Brain pericyte (primary cell): ENCODE results near the gene CAMTA1.
"Not testable (repeated sequence)": the region's sequence is repeated elsewhere in the genome, so short reads cannot be mapped to it uniquely, and the experiment has no call there.

Experiments used
- DNase-seq: peaks from one replicate; pipeline ENCODE4 v3.0.0-alpha.2; 2012; ENCODE audit warnings: low read depth, low spot score

CAMTA1 gene

DNA sequence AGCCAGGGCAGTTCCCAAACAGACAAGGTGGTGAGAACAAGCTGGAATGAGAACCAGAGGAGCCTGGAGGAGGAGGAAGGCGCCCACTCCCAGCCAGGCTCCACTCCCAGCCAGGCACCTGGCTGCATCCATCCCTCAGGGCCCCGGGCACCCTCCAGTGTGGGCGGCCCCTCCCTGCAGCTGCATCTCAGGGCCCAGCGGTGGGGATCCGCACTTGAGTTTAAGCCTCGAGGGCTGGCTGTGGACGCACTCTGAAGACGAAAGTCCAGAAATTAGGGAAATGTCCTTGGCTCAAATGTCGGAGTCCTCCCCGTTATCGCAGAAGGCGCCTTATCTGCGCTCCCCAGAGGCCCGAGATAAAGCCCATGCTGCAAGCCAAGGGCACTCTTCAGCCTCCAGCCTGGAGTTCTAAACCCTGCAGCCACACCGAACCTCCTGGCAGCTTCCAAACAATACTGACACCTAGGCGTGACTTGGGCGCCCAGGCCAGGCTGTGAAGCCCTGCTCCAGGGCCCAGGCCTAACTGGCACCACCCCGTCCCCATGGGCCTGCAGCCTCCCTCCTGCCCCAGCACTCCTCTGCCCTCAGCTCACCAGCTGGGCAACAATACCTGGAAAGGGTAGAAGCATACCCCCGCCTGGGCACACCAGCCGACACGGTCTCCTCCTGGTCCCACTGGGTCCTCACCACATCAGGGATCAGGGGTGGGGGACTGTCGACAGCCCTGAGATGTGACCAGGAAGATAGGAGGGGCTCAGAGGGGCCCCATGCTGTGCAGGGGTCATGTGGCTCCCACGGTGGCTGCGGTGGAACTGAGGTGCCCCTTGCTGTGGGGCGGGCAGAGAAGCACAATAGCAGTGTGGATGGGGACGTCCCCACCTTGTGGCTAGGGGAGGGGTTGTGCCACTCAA lies 801.0 kb downstream of the CAMTA1 start:
- no peak for DNase-seq

DNA sequence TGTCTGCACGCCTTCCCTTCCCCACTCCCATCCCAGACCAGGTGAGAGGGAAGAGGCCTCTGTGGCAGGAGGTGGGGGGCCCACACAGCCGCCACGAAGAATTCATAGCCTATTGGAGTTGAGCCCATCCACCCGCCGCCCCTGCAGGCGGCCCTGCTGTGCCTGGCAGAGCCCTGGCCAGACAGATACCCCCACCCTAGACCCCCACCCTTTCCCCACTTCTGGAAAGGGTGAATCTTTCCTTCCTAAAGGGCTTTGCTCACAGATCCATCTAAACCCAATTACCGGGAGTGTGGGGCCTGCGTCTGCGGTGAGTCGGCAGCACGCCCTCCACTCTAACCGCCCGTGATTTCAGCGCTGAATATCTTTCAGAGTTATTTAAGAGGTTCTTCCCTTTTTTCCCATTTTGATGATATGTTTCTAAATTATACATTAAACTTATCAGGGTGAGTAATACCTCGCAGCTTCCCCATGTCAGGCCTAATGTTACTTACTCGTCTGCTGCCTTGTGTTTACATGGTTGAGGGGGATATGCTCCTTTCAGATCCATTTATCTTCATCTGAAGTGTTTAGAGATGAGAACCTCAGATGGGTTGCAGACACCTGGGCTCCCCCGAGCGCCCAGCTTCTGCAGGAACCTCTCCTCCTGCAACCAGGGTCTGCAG lies 802.0 kb downstream of the CAMTA1 start:
- no peak for DNase-seq

DNA sequence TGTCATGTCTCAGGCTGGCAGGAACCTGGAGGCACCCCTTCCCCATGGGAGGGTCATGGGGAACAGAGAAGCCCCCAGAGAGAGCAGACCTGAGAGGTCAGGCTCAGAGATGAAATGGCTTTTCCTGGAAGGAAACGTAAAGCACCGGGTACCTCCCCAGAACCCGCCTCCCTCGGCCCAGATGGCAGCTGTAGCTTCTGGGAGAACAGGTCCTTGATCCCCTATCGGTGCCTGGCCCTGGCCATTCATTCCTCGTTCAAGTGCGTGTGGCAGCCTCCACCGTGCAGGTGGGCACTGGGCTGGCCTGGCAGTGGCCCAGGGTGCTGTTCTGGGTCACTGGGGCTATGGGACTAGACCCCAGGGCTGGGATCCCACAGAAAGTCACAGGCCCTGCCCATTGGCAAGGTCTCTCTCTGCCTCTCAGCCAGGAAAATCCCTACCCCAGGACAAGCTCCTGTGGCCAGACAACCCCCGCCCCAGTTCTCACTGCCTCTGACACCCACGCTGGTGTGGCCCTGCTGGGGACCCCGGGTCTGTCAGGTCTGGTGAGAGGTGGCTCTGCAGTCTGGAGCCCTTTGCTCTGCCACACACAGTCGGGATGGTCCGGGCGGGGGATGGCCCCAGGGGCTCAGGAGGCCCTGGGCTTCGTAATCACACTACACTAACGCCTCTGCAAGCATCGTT lies 802.7 kb downstream of the CAMTA1 start:
- no peak for DNase-seq

DNA sequence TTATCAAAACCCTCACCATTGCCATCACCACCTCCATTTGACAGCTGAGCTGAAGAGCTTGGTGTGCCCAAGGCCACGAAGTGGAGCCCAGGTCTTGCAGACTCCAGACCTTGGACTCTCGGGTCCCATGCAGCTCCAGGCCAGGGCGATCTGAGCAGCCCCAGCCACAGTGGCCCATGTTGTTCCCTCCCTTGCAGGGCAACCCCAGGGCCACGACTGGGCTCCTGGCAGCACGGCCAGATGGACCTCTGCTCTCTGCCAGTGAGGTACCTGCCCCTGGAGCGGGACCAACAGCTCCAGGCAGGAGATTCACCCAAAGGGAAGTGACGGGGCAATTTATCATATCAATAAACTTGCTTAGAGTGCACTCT lies 803.2 kb downstream of the CAMTA1 start:
- DNase-seq = no peak

DNA sequence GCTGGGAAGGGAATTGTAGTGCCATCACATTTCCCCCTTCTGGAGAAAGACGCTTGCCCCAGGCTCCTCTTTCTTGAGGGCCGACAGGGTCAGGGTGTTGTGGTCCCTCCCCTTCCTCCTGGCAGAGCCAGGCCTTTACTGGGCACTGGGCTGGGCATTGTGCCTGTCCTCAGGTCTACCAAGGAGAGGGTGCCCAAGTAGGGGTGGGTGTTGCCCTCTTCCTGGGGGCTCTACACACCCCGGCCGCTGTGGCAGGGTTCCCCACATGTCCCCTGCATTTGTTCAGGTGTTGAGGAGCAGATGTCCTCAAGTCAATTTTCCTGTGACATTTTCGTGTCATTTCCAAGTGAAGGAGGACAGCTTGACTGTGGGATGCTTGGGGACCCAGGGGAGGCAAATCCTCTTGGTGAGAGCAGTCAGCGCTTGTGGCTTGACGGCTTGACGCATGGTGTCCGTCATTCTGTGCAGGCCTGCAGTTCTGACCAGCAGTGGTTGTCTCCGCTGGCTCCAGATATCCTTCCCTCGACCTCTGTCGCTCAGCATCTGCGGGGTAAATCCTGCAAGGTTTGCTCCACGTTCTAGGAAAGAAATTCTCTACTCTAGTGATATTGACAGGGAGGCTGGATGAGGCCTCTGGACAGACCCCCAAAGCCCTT lies 804.0 kb downstream of the CAMTA1 start:
- no peak for DNase-seq

DNA sequence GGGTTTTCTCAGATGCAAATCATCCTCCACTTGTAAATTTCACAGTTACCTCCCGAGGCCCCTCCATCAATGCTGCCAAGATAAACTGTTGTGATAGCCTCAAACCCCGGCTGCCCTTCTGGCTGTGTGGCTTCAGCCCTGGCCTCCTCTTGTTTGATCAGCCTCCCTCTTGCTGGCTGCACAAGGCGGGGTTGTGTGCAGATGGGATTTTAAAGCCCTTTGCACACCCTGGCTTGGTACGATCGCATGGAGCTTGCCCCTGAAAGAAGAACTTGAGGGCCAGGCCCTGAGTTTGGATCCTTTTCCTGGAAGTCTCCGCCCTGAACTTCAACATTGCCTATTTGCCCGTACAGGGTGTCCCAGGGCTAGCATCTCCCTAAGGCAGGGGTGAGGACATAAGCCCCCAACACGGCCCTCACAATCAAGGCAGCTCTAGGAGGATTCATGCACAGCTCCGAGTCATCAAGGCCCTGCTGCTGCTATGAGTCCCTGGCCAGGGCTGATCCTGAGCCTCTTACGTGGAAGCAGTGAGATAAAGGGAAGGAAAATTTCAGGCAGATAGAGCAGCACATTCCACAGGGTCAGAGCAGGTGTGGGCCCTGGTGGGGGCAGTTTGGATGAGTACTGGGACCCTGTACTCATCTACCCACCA lies 804.6 kb downstream of the CAMTA1 start:
- DNase-seq = no peak

DNA sequence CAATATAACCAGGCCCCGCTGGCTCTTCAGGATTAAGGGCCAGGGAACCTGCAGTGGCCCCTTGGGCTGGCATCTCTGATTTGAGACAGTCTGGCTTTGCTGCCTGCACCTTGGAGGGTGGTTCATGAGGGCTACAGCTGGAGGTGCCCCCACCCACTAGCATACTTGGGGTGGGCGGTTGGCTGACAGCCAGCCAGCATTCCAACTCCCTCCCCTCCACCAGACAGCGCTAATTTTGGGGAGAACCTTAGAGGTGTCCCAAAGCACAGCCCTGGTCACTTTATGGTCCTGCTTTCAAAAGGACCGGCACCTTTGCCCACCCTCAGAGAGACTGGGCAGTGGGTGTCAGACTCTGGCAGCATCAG lies 805.2 kb downstream of the CAMTA1 start:
- DNase-seq = no peak

DNA sequence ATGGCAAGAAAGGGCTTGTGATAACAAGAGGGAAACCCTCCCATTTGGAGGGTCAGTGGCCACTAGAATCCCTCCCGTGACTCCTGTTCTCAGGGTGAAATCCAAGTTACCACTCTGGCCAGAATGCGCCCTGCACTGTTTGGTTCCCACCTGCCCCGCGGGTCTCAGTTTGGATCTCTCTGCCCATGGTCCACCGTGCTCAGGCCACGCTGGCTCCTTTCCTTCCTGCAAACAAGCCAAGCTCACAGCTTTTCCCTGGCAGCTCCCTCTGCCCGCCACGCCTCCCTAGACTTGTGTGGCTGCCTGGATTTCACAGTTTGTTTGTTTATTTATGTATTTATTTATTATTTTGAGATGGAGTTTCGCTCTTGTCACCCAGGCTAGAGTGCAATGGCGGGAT lies 806.3 kb downstream of the CAMTA1 start:
- no peak for DNase-seq

DNA sequence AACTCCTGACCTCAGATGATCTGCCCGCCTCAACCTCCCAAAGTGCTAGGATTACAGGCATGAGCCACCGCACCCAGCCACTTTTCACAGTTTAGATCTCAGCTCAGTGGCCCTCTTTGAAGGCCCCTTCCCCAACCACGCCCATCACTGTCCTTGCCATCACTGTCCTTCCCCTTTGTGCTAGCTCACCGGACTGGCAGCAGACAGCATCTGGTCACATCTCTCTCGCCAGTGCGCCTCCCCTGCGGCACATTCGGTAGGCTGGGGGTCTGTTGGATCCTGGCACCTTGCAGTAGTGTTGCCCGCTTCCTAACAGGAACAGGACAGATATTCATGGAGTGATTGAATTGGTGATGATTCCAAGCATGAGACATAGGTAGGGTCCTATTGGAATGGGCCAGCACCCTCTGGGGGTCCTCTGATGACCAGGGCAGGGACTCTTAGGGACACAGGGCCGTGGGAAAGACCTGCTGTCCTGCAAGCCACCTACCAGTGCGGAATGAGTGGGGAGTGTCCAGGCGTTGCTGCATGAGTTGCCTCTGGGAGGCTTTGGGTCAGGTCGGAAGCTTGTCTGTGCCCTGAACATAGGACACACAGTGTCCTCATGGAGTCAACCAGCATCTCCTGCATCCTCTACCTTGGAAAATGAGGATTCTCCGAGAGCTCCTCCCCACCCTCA lies 807.0 kb downstream of the CAMTA1 start:
- DNase-seq = no peak

DNA sequence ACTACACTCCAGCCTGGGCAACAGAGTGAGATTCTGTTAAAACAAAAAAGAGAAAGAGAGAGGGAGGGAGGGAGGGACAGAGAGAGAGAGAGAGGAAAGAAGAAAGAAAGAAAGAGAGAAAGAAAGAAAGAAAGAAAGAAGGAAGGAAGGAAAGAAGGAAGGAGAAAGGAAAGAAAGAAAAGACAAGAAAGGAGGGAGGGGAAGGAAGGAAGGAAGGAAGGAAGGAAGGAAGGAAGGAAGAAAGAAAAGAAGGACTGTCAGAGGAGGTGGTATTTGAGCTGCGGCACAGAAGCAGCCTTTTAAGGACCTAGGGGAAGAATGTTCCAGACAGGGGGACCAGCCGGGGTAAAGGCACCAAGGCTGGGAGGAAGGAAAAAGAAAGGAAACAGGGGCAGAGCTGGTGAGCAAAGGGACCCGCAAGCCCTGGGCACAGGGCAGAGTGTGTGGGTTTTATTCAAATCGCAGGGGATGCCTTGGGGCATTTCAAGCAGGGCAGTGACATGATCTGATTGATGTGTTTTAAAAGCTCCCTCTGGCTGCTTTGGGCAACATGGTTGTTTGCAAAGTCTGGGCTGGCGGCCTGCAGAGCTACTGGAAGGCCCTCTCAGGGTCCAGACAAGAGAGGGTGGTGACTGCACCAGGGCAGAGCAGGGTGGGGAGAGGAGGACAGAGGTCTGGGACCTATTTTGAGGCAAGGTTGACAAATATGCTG lies 808.9 kb downstream of the CAMTA1 start:
- no peak for DNase-seq

DNA sequence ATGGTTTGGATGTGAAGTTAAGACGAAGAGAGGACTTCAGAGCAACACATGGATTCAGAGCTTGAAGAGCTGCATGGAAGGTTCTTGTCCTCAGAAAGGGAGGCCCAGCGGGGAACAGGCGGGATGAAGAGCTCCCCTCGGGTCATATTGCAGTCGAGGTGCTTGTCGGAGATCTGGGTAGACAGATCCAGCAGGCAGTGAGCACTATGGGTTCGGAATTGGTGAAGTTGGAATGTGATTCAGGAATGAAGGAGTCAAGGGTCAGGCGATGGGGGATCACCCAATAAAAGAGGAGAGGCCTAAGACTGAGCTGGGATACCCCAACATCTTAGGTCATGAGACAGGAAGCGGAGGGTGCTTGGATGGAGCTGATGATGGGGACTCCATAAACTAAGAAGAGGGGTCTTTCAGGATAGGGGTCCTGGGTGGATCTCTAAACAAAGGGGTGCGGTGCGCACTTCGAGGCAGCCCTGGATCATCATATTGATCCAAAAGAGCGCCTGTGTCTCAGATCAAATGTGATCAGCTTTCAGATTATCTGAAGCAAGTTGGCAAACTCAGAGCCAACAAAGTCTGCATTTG lies 809.6 kb downstream of the CAMTA1 start:
- DNase-seq = no peak

DNA sequence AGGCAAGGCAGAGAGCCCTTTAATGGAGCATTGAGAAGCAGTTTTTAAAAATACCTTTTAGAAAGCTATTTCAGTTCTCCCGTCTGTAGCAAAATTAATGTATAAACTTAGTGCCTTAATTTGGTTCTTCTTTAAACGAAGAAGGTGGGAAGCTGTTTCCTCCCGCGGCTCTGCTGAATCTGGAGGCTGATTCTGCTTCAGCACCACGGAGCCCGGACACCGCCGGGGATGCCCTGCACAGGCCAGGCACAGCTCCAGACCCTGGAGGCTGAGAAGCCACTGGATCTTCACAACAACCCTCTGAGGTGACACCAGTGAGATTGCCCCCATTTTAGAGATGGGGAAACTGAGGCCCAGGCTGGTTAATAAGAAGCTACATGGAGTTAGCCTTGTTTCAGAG lies 810.1 kb downstream of the CAMTA1 start:
- DNase-seq = no peak

DNA sequence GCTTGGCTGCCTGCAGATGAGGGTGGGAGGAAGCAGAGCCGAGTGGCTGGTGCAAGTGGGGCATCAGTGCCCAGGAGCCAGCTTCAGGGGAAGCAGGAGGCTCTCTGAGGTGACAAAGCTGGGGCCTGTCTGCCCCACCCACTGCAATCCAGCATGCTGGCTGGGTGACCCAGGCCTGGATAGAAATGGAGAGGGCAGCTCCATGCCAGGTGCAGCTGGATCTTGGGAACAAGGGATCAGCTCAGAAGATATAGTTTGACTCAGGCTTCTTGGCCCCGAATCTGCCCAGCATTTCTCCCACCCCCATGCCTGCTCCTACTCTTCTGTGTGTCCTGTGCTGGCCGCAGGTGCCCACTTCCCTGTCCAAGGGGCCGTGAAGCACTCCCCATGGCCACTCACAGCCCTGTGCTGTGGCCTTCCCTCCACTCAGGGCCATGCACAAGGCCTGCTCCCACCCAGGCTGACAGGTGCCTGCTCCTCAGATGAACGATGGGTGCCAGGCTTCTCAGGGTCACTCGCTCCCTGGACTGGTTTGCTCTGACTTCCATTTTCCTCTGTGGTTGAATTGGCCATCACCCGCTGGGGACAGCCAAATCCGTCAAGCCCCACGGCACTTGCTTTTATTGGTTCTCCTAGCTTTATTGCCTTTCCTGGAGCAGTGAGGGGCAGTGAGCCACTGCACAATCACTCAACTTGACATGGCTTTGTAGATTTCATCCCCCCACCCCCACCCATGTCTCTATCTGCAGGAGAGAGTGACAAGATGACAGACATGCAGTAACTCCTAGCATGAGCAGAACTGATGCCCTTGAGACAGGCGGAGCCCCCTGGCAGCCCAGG lies 811.1 kb downstream of the CAMTA1 start:
- DNase-seq = no peak

DNA sequence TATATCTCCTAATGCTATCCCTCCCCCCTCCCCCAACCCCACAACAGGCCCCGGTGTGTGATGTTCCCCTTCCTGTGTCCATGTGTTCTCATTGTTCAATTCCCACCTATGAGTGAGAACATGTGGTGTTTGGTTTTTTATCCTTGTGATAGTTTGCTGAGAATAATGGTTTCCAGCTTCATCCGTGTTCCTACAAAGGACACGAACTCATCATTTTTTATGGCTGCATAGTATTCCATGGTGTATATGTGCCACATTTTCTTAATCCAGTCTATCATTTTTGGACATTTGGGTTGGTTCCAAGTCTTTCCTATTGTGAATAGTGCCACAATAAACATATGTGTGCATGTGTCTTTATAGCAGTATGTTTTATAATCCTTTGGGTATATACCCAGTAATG lies 812.8 kb downstream of the CAMTA1 start:
- not testable (repeated sequence) for DNase-seq

DNA sequence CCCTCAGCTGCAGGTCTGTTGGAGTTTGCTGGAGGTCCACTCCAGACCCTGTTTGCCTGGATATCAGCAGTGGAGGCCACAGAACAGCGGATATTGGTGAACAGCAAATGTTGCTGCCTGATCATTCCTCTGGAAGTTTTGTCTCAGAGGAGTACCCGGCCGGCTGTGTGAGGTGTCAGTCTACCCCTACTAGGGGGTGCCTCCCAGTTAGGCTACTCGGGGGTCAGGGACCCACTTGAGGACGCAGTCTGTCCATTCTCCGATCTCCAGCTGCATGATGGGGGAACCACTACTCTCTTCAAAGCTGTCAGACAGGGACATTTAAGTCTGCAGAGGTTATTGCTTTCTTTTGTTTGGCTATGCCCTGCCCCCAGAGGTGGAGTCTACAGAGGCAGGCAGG lies 819.7 kb downstream of the CAMTA1 start:
- not testable (repeated sequence) for DNase-seq

DNA sequence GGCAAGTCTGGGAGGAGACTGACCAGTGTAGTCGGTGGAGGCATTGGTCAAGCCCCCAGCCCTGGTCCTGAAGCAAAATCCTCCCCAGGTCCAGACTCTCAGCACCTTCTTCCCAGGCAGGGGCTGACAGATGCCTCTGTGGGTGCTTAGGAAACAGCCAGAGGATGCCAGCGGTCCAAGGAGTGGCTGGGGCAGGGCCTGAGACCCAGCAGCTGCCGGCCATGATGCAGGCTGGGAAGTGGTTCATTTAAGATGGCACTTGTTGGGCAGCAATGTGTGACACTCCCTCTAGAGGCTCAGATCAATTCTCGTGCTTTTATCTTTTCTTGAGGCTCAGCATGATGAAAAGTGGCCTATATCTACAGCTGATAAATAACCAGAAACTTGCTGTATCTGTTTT lies 820.8 kb downstream of the CAMTA1 start:
- DNase-seq = no peak

DNA sequence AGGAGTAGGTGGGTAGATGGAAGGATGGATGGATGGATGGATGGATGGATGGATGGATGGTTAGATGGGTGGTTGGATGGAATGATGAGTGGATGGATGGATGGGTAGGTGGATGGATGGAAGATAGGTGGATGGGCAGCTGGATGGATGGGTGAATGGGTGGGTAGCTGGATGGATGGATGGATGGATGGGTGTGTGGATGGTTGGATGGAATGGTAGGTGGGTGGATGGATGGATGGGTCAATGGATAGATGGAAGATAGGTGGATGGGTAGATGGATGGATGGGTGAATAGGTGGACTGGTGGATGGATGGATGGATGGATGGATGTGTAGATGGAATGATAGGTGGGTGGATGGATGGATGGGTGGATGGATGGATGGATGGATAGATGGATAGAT lies 821.8 kb downstream of the CAMTA1 start:
- DNase-seq = no peak

DNA sequence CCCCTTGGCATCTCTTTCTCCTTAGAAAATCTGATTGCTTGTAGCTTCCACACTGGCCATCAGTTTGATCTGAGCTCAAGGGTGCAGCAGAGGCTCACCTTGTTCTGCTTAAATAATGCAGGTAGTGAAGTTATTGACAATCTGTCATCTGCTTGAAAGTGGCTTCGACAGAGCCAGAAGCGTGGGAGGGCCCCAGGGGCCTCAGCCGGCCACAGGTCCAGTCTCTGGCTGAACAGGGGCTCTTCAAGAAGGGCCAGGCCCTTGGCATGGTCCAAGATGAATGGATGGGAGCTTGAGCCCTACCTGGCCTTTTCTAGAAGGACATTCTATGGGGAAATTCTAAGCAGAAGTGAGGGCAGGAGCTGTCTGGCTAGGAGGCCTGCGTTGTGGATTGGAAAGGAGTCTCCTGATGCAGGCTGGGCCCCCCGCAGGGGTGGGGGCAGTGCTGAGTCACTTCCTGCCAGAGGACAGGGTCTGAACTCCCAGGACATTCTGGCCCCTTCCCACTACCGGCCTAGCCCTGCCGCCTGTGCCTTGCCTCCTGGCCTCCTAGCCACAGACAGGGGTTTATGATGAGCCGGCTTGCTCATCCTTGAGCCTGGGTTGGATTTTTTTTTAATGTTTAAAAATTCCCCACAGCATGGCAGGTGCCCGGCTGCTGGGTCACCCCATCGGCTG lies 823.5 kb downstream of the CAMTA1 start:
- DNase-seq = no peak
